GM19035 (cell line): ENCODE results near the gene HIVEP3.

Source experiments
- ATAC-seq: cut with Tn5 transposase; IDR thresholded peaks from one replicate; pipeline ENCODE4 v1.9.1; 2021; ENCODE audit not compliant: unreplicated experiment

The HIVEP3 gene

DNA sequence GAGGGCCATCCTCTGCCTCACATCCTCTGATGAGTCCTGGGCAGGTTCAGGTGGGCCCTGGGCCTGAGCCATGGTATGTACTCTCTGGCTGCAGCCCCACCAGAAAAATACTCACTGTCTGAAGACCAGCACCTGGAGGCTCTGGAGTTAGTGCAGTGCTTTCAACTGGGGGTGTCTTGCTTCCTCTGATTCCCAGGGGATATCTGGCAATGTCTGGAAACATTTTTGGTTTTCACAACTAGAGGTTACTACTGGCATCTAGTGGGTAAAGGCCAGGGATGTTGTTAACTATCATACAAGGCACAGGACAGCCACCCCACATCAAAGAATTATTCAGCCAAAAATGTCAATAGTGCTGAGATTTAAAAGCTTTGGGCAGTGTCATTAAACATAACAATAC, 152.7 kb downstream of the HIVEP3 start:
- no peak for ATAC-seq

DNA sequence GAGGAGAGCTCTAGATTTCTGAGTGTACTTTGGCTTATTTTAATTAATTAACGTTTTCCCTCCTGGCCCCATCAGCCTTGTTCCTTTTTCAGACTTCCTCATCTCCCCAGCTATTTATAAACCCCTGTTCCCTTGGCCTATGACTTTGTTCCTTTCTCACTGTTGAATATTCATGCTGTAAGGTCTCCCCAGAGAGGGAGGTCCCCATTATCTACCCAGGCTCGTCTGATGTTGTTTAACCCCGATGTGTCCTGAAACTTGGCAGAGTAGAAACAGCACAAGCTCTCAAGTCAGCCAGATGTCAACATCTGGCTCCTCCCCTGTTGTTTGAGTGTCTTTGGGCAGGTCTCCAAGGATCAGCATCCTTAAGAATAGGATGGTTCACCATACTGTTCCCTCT, 153.6 kb downstream of the HIVEP3 start:
- ATAC-seq = no peak

DNA sequence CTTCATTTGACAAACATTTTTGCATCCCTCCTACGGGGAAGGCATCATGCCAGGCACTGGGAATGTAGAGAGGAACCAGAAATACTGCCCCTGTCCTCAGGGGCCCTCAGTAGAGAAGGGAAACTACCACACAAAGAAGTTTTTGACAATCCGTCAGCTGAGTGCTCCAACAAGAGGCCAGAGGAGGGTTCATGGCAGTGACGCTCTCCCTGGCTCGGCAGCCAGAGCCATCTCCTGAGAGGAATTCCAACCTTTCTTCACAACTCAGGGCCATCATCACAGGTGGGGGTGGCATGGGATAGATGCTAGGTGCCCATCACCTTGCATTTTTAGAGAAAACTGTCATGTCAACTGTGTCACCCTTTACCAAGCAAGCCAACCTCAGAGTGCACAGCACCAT, 154.1 kb downstream of the HIVEP3 start:
- no peak for ATAC-seq

DNA sequence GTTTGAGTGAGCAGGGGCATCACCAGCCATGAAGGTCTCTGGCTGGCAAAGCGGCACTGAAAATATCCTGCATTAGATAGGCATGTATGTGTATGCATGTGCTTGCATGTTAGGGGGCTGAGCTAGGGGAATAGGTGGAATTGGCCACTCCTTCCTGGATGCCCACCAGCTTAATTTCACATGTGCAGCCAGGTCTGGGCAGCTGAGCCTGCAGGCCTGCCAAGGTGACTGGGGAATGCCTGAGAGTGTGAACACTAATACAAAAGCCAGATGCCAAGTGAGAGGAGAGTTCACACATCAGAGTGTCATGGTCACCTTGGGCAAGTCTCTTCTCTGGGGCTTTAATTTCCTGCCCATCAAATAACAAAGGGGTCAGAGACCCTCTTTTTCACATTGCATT, 155.9 kb downstream of the HIVEP3 start:
- no peak for ATAC-seq

DNA sequence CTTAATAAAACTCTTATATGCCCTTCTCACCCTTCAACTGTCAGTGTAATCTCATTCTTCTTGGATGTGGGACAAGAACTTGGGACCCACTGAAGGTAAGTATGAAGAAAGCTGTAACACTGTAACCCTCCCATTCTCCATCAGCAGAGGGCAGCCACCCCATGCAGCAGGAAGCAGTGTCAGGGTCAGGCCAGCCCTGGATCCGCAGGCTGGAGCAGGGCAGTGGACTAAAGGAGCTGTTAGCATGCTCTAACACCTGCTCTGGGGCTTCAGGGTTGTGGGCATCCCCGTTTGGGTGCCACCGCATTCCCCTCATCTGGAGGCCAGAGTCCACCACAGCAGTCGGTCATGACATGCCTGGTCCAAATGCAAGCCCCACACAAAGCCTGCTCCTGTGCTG, 156.5 kb downstream of the HIVEP3 start:
- ATAC-seq = no peak

DNA sequence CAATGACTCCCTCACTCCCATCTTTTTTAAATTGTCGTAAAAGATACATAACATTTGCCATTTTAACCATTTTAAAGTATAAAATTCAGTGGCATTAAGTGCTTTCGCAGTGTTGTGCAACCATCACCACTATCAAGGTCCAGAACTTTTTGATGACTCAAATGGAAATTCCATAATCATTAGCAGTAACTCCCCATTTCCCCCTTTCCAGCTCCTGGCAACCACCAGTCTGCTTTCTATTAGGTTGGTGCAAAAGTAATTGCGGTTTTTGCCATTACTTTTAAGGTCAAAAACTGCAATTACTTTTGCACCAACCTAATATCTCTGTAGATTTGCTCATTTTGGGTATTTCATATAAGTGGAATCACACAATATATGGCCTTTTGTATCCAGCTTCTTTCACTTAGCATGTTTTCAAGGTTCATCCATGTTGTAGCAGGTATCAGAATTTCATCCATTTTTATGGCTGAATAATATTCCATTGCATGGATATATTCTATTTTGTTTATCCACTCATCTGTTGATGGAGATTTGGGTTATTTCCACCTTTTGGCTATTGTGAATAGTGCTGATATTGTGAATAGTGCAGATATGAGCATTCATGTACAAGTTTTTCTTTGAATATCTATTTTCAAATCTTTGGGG, 159.7 kb downstream of the HIVEP3 start:
- no peak for ATAC-seq

DNA sequence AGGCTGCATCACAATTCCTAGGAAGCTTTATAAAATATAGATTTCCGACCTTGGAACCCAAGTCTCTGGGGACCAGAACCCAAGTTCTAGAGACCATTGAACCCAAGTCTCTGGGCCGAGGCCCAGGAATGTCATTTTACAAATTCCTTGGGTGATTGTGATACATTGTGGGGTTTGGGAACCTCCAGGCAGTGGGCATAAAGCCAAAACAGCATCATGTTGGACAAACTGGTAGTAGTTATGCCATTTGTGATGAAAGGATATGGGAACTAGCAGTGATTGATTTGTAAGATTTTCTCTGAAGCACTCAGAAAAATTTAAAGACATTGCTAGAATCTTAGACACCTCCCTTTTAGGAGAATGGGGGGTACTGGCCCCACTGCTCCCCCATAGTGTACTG, 160.2 kb downstream of the HIVEP3 start:
- no peak for ATAC-seq

DNA sequence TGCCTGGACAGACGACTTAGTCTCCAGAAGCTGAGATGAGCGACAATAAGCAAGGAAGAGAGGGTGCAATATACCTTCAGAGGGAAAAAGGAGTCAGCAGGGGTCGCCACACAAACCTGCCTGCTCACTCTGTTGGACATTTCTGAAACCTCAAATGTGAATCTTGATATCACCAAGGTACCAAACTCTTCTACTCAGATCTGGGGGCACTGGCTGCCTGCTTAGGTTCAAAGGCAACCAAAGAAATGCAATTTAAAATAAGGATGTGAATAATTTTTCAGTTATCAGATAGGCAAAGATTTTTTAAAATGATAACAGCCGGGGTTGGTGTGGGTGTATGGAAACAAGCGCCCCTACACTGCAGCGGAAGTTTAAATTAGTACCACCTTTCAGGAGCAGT, 164.2 kb downstream of the HIVEP3 start:
- ATAC-seq = no peak

DNA sequence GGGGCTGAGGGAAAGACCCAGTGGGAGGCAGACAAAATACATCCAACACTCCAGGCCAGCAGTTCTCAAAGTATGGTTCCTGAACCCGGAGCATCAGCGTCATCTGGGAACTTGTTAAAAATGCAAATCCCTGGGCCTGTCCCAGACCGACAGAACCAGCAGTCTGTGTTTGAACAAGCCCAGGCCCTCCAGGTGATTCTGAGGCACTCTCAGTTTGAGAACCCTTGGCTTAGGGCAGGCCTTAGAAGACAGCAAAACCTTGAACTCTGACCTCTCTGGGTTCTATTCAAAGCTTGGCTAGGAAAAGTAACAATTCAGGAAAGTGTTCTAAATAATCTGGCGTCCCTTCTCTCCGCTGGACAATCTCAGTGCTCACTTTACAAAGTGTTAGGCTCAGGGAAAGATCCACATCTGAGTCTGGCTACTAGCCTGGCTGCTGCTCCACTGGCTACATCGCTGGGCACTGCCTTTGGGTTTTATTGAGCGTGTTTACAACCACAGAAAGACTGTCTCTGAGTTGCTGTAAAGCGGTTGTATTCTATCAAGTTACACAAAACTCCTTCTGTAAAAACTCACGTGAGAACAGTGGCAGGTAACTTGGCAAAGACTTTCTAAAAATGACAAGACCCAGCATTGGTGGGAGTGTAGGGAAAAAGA, 166.1 kb downstream of the HIVEP3 start:
- ATAC-seq = peak; percentile 22

DNA sequence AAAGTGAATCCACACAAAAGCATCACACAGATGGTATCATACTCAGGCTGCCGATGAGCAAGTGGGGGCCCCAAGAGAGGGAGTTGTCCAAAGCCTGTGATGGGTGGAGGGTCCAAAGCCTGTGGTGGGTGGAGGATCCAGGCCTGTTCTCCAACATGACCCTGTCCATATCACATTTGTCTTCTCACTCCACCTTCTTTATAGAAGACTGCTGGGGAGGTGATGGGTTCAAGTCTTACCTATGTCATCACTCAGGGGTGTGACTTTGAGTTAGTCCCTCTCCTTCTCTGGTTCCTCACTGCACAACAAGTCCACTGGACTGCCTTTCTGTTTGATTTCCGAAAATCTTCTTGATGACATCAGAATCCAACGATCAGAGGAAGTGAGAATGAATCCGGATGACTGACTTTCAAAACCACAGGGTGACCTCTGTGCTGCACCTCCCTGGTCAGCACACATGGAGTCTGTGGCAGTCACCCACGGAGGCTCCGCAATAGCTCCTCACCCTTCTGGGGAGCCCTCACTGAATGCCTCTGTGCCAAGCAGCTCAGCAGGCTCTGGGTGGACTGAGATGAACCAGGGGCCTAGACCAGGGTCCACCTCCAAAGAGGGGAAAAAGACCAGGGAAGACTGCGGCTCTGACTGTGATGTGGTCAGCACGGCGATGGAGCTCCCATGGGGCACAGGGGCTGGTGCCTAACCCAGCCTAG, 166.8 kb downstream of the HIVEP3 start:
- ATAC-seq = peak; percentile 45

DNA sequence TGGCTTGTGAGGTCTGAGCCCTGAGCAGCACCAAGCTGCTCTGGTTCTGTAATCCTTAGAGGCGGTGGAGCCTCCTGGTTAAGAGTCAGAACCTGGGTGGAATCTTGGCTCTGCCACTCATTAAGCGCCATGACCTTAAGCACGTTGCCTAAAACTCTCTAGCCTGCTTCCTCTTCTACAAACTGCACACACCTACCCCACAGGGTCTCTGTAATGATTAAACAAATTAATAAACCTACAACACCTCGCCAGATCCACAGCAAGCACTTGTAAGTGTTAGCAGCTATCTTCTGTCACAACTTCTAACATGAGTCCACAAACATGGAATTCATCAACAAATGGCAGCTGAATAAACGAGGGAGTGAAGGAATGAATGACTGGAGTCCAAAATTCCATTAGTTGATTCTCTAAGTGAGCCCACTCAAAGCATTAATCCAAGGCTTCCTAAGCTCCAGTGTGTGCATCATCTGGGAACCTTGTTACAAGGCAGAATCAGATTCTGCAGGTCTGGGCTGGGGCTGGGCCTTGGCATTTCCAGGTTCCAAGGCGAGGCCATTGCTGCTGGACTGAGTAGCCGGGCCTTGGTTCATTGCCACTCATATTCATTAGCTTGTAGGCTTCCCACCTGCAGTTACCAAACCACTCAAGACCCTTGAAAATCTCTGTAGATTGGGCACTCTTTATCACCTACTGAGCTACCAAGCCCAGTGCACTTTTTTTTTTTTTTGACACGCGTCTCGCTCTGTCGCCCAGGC, 168.6 kb downstream of the HIVEP3 start:
- ATAC-seq = no peak

DNA sequence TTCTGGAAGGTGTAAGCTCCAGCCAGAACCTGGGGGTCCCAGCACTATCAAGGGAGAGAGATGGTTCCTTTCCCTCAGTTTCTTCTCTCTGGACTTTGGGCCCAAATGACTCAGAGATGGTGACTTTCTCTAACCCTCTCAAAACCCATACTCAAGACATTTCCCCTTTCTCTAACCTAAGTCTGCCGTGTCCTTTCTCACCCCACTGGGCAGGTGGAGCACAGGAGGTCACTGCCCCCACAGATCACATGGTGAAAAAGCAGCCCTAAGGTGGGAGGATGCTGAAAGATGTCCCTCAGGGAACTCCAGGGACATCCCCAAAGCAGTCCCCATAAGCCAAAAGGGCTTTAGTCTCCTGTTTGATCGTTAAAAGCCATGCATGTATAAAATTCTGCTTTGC, 173.7 kb downstream of the HIVEP3 start:
- no peak for ATAC-seq

DNA sequence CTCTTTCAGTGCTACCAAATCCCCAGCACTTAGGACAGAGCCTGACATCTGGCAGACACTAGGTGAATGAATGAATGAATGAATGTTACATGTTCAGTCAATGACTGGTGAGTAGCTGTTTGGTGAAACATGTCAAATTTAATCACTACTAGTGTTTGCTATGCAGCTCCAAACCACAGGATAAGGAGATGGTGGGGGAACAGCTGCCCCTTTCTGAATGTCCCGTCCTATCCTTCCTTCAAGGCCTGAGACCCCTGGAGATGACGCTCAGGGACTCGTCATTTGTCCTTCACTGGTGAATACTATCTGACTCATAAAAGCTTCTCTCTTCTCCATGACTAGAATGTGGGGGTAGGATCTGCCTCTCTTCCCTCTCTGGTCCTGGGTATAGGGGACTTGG, 175.4 kb downstream of the HIVEP3 start:
- no peak for ATAC-seq

DNA sequence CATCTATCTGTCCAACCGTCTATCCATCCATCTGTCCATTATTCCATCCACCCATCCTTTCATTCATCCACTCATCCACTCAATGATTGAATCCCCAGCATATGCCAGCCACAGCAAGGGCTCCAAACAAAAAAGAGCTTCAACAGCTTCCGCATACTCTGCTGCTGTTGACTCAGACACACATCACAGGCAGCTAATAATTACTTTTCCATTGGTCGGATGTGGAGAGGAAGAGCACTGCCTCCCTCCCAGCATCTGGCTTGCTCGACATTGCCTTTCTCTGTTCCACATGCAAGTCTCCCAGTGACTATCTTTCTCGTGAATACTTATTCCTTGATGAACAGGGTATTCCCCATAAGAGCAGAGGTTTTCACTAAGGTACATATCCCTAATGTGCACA, 176.5 kb downstream of the HIVEP3 start:
- ATAC-seq = no peak

DNA sequence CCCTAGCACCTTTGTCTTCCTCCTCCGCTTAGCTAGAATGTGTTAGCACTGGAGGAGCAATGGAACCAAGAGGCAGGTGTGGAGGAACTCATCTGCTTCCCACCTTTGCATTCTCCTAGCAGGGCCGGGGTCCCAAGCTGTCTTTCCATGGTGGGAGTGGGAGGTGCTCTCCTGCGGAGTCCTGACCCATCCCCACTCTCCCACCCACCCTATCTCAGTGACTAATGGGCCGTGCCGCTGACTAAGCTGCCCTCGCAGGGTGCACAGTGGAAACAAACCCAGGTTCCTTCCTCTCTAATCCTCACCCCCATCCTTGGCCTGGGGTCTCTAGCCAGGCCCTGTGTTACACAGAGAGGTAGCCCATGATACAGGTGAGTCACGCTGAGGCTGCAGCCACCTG, 177.5 kb downstream of the HIVEP3 start:
- no peak for ATAC-seq

DNA sequence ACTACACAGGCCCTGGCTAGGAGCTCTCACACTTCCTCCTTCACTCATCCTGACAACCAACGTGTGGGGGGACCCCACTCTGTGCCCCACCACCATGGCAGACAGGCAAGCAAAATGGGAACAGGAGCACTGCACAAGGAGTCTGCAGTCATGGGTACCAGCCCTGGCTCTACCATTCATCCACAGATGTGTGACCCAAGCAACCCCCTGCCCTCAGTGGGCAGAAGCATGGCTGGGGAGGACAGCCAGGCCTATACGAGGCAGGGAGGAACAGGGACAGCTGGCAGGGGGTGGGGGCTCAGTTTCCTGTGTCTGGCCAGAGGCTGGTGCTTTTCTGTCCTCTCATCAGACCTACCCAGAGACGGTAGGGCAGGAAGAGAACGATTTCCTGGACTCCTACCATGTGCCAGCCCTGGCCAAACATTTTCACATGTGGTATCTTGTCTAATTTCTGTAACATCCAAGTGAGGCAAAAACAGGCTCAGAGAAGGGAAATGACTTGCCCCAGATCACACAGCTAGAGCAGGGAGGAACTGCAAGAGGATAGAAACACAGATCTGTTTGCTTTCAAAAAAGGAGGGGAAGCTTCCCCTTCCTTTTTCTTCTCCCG, 178.0 kb downstream of the HIVEP3 start:
- no peak for ATAC-seq

DNA sequence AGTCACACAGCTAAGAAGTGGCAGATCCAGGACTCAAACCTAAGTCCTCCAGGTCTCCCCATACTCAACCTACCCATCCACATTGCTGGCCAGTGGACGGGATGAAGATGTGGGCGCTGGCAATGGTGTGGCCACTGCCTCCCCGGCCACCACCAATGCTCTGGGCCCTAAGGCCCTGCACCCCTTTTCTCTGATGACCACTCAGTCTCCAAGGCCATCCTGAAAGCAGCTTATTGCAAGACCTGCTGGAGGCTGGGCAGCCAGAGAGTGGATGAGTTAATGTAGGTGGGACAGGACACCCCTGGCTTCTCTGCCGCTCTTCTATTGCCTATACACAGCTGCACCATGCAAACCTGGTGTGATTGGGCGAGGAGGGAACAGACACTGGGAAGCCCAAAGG, 178.7 kb downstream of the HIVEP3 start:
- ATAC-seq = no peak

DNA sequence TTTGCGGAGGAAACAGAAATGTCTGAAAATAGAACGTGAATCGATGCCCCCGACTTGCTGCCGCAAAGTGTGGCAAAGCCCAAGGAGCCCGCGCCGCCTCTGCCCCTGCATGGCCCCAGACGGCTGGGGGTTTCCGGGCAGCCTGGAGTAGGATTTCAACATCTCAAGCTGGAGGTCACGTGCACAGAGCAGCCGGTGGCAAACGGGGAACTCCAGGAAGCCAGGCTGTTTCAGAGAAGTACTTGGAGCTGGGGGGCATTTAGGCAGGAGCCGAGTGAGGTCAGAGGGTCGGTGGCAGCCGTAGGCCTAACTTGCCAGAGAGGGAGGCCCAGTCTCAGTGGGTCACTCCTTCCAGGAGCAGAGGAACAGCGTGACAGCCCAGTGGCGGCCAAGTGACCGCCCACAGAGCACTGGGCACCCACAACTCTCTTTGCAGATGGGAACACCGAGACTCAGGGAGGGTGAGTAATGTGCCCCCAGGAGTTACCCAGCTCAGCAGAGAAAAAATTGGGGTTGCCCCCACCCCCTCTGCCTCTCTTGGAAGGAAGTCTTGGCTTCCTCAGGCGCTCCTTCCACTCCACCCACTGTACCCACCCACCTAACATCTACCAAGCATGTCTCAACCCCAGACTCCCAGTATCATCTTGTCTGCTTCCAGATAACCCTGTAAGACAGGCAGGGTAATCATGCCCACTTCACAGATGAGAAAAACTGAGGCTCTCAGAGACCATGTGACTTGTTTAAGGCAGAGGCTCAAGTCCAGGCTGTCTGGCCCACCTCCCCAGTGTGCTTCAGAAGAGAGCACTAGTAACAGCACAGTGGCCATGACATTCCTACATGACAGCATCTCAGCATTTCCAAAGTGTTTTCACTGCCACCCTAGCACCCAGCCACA, 179.4 kb downstream of the HIVEP3 start:
- peak; percentile 66 for ATAC-seq

DNA sequence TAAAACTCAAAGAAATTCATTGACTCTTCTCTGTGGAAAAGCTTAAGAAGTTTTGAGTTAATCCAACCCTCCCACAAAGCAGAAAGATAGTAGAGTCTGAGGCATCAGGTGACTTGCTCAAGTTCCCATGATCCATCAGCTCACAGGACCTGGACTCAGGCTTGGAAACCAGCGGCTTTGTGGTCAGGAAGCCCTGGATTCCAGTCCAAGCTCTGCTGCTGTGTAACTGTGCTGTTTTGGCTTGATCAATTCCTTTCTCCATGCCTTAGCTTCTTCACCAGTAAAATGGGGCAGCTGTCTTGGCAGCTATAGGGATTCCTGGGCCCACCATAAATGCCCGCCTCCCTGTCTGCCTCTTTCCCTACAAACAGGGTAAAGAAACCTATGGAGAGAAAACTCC, 180.2 kb downstream of the HIVEP3 start:
- no peak for ATAC-seq

DNA sequence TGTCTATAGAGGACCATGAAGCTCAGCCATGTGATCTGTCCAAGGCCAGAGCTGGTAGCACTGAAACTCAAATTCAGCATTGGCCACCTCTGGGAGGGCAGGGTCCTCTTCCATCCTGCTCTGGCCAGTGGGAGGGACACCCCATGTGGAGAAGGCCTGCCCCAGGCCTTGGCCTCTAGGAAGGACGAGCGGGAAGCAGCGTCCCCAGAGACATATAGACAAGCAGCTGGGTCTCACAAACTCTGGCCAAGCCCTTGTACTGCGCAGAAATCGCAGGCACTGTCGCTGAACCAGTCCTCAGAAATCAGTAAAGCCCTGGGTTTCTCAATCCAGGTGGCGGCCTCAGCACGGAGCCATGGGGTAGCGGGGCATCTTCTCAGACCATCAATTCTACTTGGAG, 180.7 kb downstream of the HIVEP3 start:
- no peak for ATAC-seq
